Body of pancreas (tissue), 4 donors: Measurements from ENCODE around the gene MCTP1. TPM values are rescaled to one million over a fixed set of nuclear protein-coding genes. Genes with fewer than 3 reads are reported as not detected.

ENCODE experiments used
- ATAC-seq: fragments of 150-250 bp; one replicate; pipeline ENCODE4 v1.9.1; 2016
- DNase-seq, 4 donors: peaks; one replicate each; pipeline ENCODE4 v3.0.0-alpha.2; 2019
- H3K27ac ChIP-seq, 4 donors: fragments of 200-600 bp; sonication (generic); 1 replicate in 3 of 4; 2 replicates in 1 of 4; pipeline versions ENCODE4 v1.5.1 to v1.6.1; 2016 to 2019; ENCODE audit warnings: mild to moderate bottlenecking in 1 of 4, mixed read lengths in 1 of 4, moderate library complexity in 1 of 4
- H3K27me3 ChIP-seq, 2 donors: fragments of 200-600 bp; sonication (generic); one replicate each; pipeline ENCODE4 v1.6.0; 2016; ENCODE audit warnings: mild to moderate bottlenecking in 1 of 2
- H3K36me3 ChIP-seq, 2 donors: fragments of 200-600 bp; sonication (generic); replicated peaks in 1 of 2; 2 replicates each; pipeline ENCODE4 v1.5.1; 2016; ENCODE audit warnings: low read depth in 2 of 2; ENCODE audit not compliant: insufficient read depth in 1 of 2
- H3K4me1 ChIP-seq: fragments of 200-600 bp; sonication (generic); one replicate; pipeline ENCODE4 v1.6.0; 2016
- H3K4me3 ChIP-seq, 2 donors: fragments of 200-600 bp; sonication (generic); 1 replicate in 1 of 2; 2 replicates in 1 of 2; pipeline ENCODE4 v1.5.1; 2016 to 2019
- H3K9me3 ChIP-seq, 3 donors: fragments of 200-600 bp; sonication (generic); 1 replicate in 2 of 3; 2 replicates in 1 of 3; pipeline ENCODE4 v1.5.1; 2016
- CTCF ChIP-seq, 7 experiments: fragments of 450-650 bp in 4 of 7; fragments of 200-600 bp in 3 of 7; sonication (generic) in 3 of 7; IDR thresholded peaks; one replicate each; pipeline ENCODE4 v1.5.1; 2016 to 2019; ENCODE audit warnings: antibody characterized with exemption in 7 of 7
- POLR2A ChIP-seq, 3 donors: fragments of 450-650 bp; IDR thresholded peaks; one replicate each; pipeline ENCODE4 v1.6.1; 2016; ENCODE audit warnings: antibody characterized with exemption in 3 of 3, mild to moderate bottlenecking in 2 of 3
- WGBS, 2 donors: methylation state at CpG; one replicate each; pipeline ENCODE4 v1.1.5; 2017; 5-methylcytosine and 5-hydroxymethylcytosine counted together
- intact Hi-C: fragments of 100-400 bp; cut with DNase I; formaldehyde crosslinking; loops from one replicate; pipeline ENCODE4 v1.15.1; 2023
- total RNA-seq, 2 donors: library from RNA; depleted of rRNA; stranded (reverse); fragments of >200 nt; gene quantifications; one replicate each; pipeline ENCODE4 v1.1.0, GENCODE V29; 2016

MCTP1 gene
- total RNA-seq, 2 donors from 2014 or later: 3.6 to 8.8 TPM

- no peak for TF ChIP-seq POLR2A (IDR thresholded peaks at IDR 0.05)
- intact Hi-C loops: no loop called here
- no peak overlapping the region for H3K4me3 ChIP-seq
- peaks cover 0 to 6% of the 10 kb centered on the region in 2 donors for H3K27me3 ChIP-seq
- peaks cover 12% of the 10 kb centered on the region for H3K4me1 ChIP-seq
- WGBS, 2 donors: 5 to 7% methylated on average over 13 of the region's 13 CpGs
- no peaks in the 10 kb centered on the region for H3K36me3 ChIP-seq
- no peak overlapping the region for H3K27ac ChIP-seq
- ATAC-seq: no peak
- no peak for DNase-seq
- H3K9me3 ChIP-seq: no peaks in the 10 kb centered on the region
Observed at GRCh38 chr5:95285409-95285755, 488 bp upstream of the MCTP1 start.

- H3K27ac ChIP-seq: peak overlapping the region in 1 of 4 donors; percentile 23
- TF ChIP-seq CTCF (IDR thresholded peaks at IDR 0.05): peak in 4 of 7 experiments; percentile 10 to 49 (median 32)
- no peak for TF ChIP-seq POLR2A (IDR thresholded peaks at IDR 0.05)
- peak; percentile 61 for ATAC-seq
- 0 to 1% methylated on average over 18 to 81 of the region's 89 CpGs for WGBS, 2 donors
- H3K36me3 ChIP-seq: no peaks in the 10 kb centered on the region
- intact Hi-C loops: no loop called here
- H3K4me3 ChIP-seq: peak overlapping the region; percentile 17 to 53
- DNase-seq: peak; percentile 22 to 54 (median 27)
- peaks cover 12% of the 10 kb centered on the region for H3K4me1 ChIP-seq
- no peaks in the 10 kb centered on the region for H3K9me3 ChIP-seq
- H3K27me3 ChIP-seq: peaks cover 0 to 6% of the 10 kb centered on the region in 2 donors
Observed at GRCh38 chr5:95283761-95284571, 928 bp downstream of the MCTP1 start.

GRCh38 chr5:95283022-95283615, 1.8 kb downstream of the MCTP1 start:
- Histone ChIP-seq H3K9me3 (no peaks in the 10 kb centered on the region), H3K4me1 (peaks cover 12% of the 10 kb centered on the region), H3K27ac (no peak overlapping the region), H3K36me3 (no peaks in the 10 kb centered on the region), H3K27me3 (peaks cover 0 to 6% of the 10 kb centered on the region in 2 donors), H3K4me3 (no peak overlapping the region)
- 18 to 20% methylated on average over 10 of the region's 10 CpGs for WGBS, 2 donors
- TF ChIP-seq POLR2A (IDR thresholded peaks at IDR 0.05): no peak
- no peak for TF ChIP-seq CTCF (IDR thresholded peaks at IDR 0.05)
- intact Hi-C loops: no loop called here
- no peak for ATAC-seq
- no peak for DNase-seq

GRCh38 chr5:95281226-95281625, 3.7 kb downstream of the MCTP1 start:
- H3K27ac ChIP-seq: no peak overlapping the region
- peaks cover 0 to 6% of the 10 kb centered on the region in 2 donors for H3K27me3 ChIP-seq
- peaks cover 12% of the 10 kb centered on the region for H3K4me1 ChIP-seq
- H3K9me3 ChIP-seq: no peaks in the 10 kb centered on the region
- H3K4me3 ChIP-seq: no peak overlapping the region
- no peak for TF ChIP-seq POLR2A (IDR thresholded peaks at IDR 0.05)
- no peaks in the 10 kb centered on the region for H3K36me3 ChIP-seq
- intact Hi-C loops: no loop called here
- DNase-seq (no peak), ATAC-seq (no peak)
- 55 to 58% methylated on average over 2 of the region's 2 CpGs for whole genome bisulfite sequencing, 2 donors

- intact Hi-C loops: no loop called here
- 57 to 58% methylated on average over 8 of the region's 8 CpGs for WGBS, 2 donors
- no peak overlapping the region for H3K4me3 ChIP-seq
- H3K9me3 ChIP-seq: no peaks in the 10 kb centered on the region
- ATAC-seq: no peak
- no peak for DNase-seq
- no peak overlapping the region for H3K27ac ChIP-seq
- TF ChIP-seq CTCF (IDR thresholded peaks at IDR 0.05) (no peak), POLR2A (IDR thresholded peaks at IDR 0.05) (no peak)
- H3K27me3 ChIP-seq: peaks cover 0 to 2% of the 10 kb centered on the region in 2 donors
- peaks cover 11% of the 10 kb centered on the region for H3K4me1 ChIP-seq
- H3K36me3 ChIP-seq: no peaks in the 10 kb centered on the region
Observed at GRCh38 chr5:95280401-95281095, 4.3 kb downstream of the MCTP1 start.
